ENCODE measurements around the gene REC8.
"Not testable (repeated sequence)": the region's sequence is repeated elsewhere in the genome, so short reads cannot be mapped to it uniquely, and the experiment has no call there.

REC8 gene

GRCh38 chr14:24190416-24190815, 18.5 kb downstream of the REC8 start:
- Mint-ChIP-seq H3K36me3 (peaks cover 13% of the 10 kb centered on the region), H3K4me3 (no peak overlapping the region), H3K27ac (no peak overlapping the region), H3K9me3 (no peaks in the 10 kb centered on the region), H3K27me3 (no peaks in the 10 kb centered on the region), H3K4me1 (peaks cover 33% of the 10 kb centered on the region)
- ATAC-seq (ENCODE audit: low read depth): no peak
- no peak for DNase-seq (ENCODE audit: low spot score in 2 of 2)

GRCh38 chr14:24192933-24193332, 21.1 kb downstream of the REC8 start:
- peaks cover 33% of the 10 kb centered on the region for H3K4me1 Mint-ChIP-seq
- no peak overlapping the region for H3K4me3 Mint-ChIP-seq
- no peaks in the 10 kb centered on the region for H3K27me3 Mint-ChIP-seq
- H3K36me3 Mint-ChIP-seq: peaks cover 11% of the 10 kb centered on the region
- peak overlapping the region; percentile 38 for H3K27ac Mint-ChIP-seq
- DNase-seq (ENCODE audit: low spot score in 2 of 2) (no peak), ATAC-seq (ENCODE audit: low read depth) (no peak)
- no peaks in the 10 kb centered on the region for H3K9me3 Mint-ChIP-seq

- no peaks in the 10 kb centered on the region for H3K9me3 Mint-ChIP-seq
- H3K36me3 Mint-ChIP-seq: peaks cover 16% of the 10 kb centered on the region
- ATAC-seq (ENCODE audit: low read depth) (no peak), DNase-seq (ENCODE audit: low spot score in 2 of 2) (no peak)
- H3K4me3 Mint-ChIP-seq: peak overlapping the region; percentile 95
- H3K27me3 Mint-ChIP-seq: no peaks in the 10 kb centered on the region
- peaks cover 39% of the 10 kb centered on the region for H3K4me1 Mint-ChIP-seq
- H3K27ac Mint-ChIP-seq: peak overlapping the region; percentile 99
Measured at GRCh38 chr14:24194186-24194872, 22.4 kb downstream of the REC8 start.

- H3K27me3 Mint-ChIP-seq: no peaks in the 10 kb centered on the region
- peaks cover 38% of the 10 kb centered on the region for H3K4me1 Mint-ChIP-seq
- ATAC-seq (ENCODE audit: low read depth) (no peak), DNase-seq (ENCODE audit: low spot score in 2 of 2) (no peak)
- H3K27ac Mint-ChIP-seq: peak overlapping the region; percentile 99
- no peaks in the 10 kb centered on the region for H3K9me3 Mint-ChIP-seq
- peak overlapping the region; percentile 95 for H3K4me3 Mint-ChIP-seq
- H3K36me3 Mint-ChIP-seq: peaks cover 17% of the 10 kb centered on the region
Measured at GRCh38 chr14:24194873-24195185, 22.9 kb downstream of the REC8 start.

- Mint-ChIP-seq H3K36me3 (peaks cover 18% of the 10 kb centered on the region), H3K9me3 (no peaks in the 10 kb centered on the region)
Measured at GRCh38 chr14:24195186-24196070, 23.5 kb downstream of the REC8 start, which contains the start of gene TM9SF1. Gene TM9SF1 (minus strand): TSS chr14:24195441. CDS start chr14:24195019, 422 bp downstream.

GRCh38 chr14:24196071-24197055, 24.5 kb downstream of the REC8 start:
- peak; percentile 12 for ATAC-seq (ENCODE audit: low read depth)
- DNase-seq (ENCODE audit: low spot score in 2 of 2): no peak
- no peaks in the 10 kb centered on the region for H3K9me3 Mint-ChIP-seq
- no peaks in the 10 kb centered on the region for H3K27me3 Mint-ChIP-seq
- H3K36me3 Mint-ChIP-seq: peaks cover 20% of the 10 kb centered on the region
- peak overlapping the region; percentile 95 for H3K4me3 Mint-ChIP-seq
- peak overlapping the region; percentile 99 for H3K27ac Mint-ChIP-seq
- H3K4me1 Mint-ChIP-seq: peaks cover 37% of the 10 kb centered on the region

More at GRCh38 chr14:24195186-24196070, 23.5 kb downstream of the REC8 start, which contains the start of gene TM9SF1:
- H3K4me3 Mint-ChIP-seq: peak within 1 kb of the TSS; percentile 95
- H3K4me1 Mint-ChIP-seq: peaks cover 35% of the 10 kb centered on the region
- no peaks in the 10 kb centered on the region for H3K27me3 Mint-ChIP-seq
- peak within 1 kb of the TSS; percentile 99 for H3K27ac Mint-ChIP-seq
- peak; percentile 87 for ATAC-seq (ENCODE audit: low read depth)
- peak; percentile 88 to 94 for DNase-seq (ENCODE audit: low spot score in 2 of 2)

GRCh38 chr14:24197056-24197450, 25.2 kb downstream of the REC8 start:
- peaks cover 38% of the 10 kb centered on the region for H3K4me1 Mint-ChIP-seq
- peak overlapping the region; percentile 99 for H3K27ac Mint-ChIP-seq
- H3K36me3 Mint-ChIP-seq: peaks cover 25% of the 10 kb centered on the region
- H3K9me3 Mint-ChIP-seq: no peaks in the 10 kb centered on the region
- H3K27me3 Mint-ChIP-seq: no peaks in the 10 kb centered on the region
- ATAC-seq (ENCODE audit: low read depth): no peak
- DNase-seq (ENCODE audit: low spot score in 2 of 2): no peak
- peak overlapping the region; percentile 95 for H3K4me3 Mint-ChIP-seq

GRCh38 chr14:24198814-24199524, 27.1 kb downstream of the REC8 start:
- DNase-seq (ENCODE audit: low spot score in 2 of 2) (no peak), ATAC-seq (ENCODE audit: low read depth) (no peak)
- peaks cover 28% of the 10 kb centered on the region for H3K36me3 Mint-ChIP-seq
- H3K27ac Mint-ChIP-seq: peak overlapping the region; percentile 80
- H3K4me3 Mint-ChIP-seq: no peak overlapping the region
- no peaks in the 10 kb centered on the region for H3K27me3 Mint-ChIP-seq
- peaks cover 39% of the 10 kb centered on the region for H3K4me1 Mint-ChIP-seq
- H3K9me3 Mint-ChIP-seq: peaks cover 6% of the 10 kb centered on the region

- not testable (repeated sequence) for H3K27ac Mint-ChIP-seq; ATAC-seq (ENCODE audit: low read depth); H3K9me3 Mint-ChIP-seq; H3K27me3 Mint-ChIP-seq; DNase-seq (ENCODE audit: low spot score in 2 of 2); H3K4me3 Mint-ChIP-seq
- Mint-ChIP-seq H3K36me3 (peaks cover 50% of the 10 kb centered on the region), H3K4me1 (peaks cover 36% of the 10 kb centered on the region)
Measured at GRCh38 chr14:24202538-24202937, 30.7 kb downstream of the REC8 start.

GRCh38 chr14:24203249-24203886, 31.5 kb downstream of the REC8 start:
- not testable (repeated sequence) for H3K27me3 Mint-ChIP-seq; H3K4me3 Mint-ChIP-seq; DNase-seq (ENCODE audit: low spot score in 2 of 2); ATAC-seq (ENCODE audit: low read depth); H3K9me3 Mint-ChIP-seq; H3K27ac Mint-ChIP-seq
- Mint-ChIP-seq H3K36me3 (peaks cover 52% of the 10 kb centered on the region), H3K4me1 (peaks cover 35% of the 10 kb centered on the region)

- H3K9me3 Mint-ChIP-seq: peaks cover 6% of the 10 kb centered on the region
- H3K27me3 Mint-ChIP-seq: no peaks in the 10 kb centered on the region
- H3K27ac Mint-ChIP-seq: peak overlapping the region; percentile 5
- peaks cover 49% of the 10 kb centered on the region for H3K36me3 Mint-ChIP-seq
- peaks cover 25% of the 10 kb centered on the region for H3K4me1 Mint-ChIP-seq
- no peak for DNase-seq (ENCODE audit: low spot score in 2 of 2)
- no peak for ATAC-seq (ENCODE audit: low read depth)
- H3K4me3 Mint-ChIP-seq: no peak overlapping the region
Measured at GRCh38 chr14:24204163-24205146, 32.6 kb downstream of the REC8 start.

Data from memory B cell (primary cell).